ENCODE data around the gene CXorf58.

DNA sequence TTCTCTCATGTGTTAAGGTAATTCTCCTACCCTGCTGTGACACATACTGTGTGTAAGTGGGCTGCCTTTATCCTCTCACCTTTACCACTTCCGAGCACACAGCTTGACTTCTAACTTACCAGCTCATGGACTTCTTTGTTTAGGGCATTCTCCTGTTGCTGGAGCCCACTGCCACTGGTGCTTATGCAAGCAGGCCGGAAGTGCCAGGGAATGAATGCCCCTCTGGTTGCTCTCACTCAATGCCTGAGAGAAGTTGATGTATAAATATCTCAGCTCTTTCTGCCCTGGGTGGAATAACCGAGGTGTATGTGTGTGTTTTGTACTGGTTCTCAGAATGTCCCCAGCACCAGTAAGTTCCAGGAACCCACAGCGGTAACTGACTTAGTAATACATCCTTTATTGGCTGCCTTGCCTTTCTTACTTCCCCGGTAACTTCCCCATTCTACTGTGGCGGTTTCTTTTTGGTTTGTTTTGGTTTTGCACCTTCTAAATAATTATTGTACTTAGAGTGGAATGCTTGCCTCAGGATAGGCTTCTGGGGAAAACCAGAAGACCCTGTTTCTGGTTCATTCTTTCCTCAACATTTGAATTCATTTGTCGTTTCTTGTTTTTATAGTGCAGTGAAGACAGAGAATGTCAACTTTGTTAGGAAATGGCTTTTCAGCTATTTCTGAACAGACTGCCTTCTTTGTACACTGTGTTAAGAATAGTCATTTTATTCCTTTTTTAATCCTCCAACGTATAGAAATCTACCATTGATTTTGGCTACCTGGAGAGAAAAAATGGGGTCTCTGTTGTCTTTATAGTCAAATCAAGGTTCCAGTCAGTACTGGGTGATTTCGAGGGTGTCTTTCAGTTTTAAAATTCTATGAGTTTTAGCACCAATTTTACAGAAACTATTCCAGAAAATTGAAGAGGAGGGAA is 45.4 kb downstream of the CXorf58 start:
- no peak for TF ChIP-seq ARNT (IDR thresholded peaks at IDR 0.05)
- no peak for TF ChIP-seq FOXM1 (IDR thresholded peaks at IDR 0.05; ENCODE audit: borderline replicate concordance)
- no peak for TF ChIP-seq HDGF (IDR thresholded peaks at IDR 0.05; ENCODE audit: borderline replicate concordance)
- no peak for TF ChIP-seq SP1 (IDR thresholded peaks at IDR 0.05)
- no peak for TF ChIP-seq BHLHE40 (IDR thresholded peaks at IDR 0.05; ENCODE audit: borderline replicate concordance)
- no peak for TF ChIP-seq TARDBP (IDR thresholded peaks at IDR 0.05)
- TF ChIP-seq, protein P1, sequence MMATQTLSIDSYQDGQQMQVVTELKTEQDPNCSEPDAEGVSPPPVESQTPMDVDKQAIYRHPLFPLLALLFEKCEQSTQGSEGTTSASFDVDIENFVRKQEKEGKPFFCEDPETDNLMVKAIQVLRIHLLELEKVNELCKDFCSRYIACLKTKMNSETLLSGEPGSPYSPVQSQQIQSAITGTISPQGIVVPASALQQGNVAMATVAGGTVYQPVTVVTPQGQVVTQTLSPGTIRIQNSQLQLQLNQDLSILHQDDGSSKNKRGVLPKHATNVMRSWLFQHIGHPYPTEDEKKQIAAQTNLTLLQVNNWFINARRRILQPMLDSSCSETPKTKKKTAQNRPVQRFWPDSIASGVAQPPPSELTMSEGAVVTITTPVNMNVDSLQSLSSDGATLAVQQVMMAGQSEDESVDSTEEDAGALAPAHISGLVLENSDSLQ (IDR thresholded peaks at IDR 0.05), result no peak
